HEK293 (cell line): ENCODE results near the gene HGFAC.

Experiments used
- CTCF ChIA-PET: fragments of 350-600 bp; formaldehyde crosslinking; extraction: SDS; loops from one replicate; lab custom pipeline; 2021; ENCODE audit warnings: antibody characterized with exemption; lab: Yijun Ruan, JAX
- POLR2A ChIA-PET: fragments of 300-600 bp; formaldehyde crosslinking; extraction: SDS; loops from one replicate; lab custom pipeline; 2020; ENCODE audit warnings: antibody characterized with exemption, inconsistent platforms; lab: Yijun Ruan, JAX
- H3K27ac ChIP-seq: fragments of 200-500 bp; sonication (Bioruptor generic); 2 replicates; pipeline ENCODE4 v1.5.1; 2014; ENCODE audit warnings: low read depth, low read length, control low read depth, inconsistent platforms; ENCODE audit errors: extremely low read depth
- H3K36me3 ChIP-seq, 2 experiments: fragments of 200-500 bp in 1 of 2; sonication (Bioruptor generic) in 1 of 2; 1 replicate in 1 of 2; 2 replicates in 1 of 2; pipeline ENCODE4 v1.5.1; 2014 to 2017; ENCODE audit warnings: inconsistent platforms in 2 of 2, low read length in 2 of 2; ENCODE audit not compliant: control insufficient read depth in 2 of 2, insufficient read depth in 1 of 2
- H3K4me1 ChIP-seq: fragments of 200-500 bp; sonication (Bioruptor generic); 2 replicates; pipeline ENCODE4 v1.5.1; 2014; ENCODE audit warnings: mild to moderate bottlenecking, low read length, inconsistent platforms; ENCODE audit not compliant: control insufficient read depth, insufficient read depth
- H3K4me3 ChIP-seq: 2 replicates; pipeline ENCODE4 v1.5.1; 2011; ENCODE audit warnings: low read depth, mild to moderate bottlenecking, control low read depth, low read length, moderate library complexity
- H3K9me3 ChIP-seq: fragments of 200-500 bp; sonication (Bioruptor generic); 2 replicates; pipeline ENCODE4 v1.5.1; 2014; ENCODE audit warnings: low read depth, low read length, inconsistent platforms; ENCODE audit not compliant: control insufficient read depth, insufficient read depth
- HOXD13 ChIP-seq: sonication (generic); formaldehyde crosslinking; IDR thresholded peaks from 2 replicates; pipeline ENCODE4 v1.8.0; 2022; ENCODE audit warnings: missing genetic modification reagents, borderline replicate concordance
- PBX3 ChIP-seq: sonication (generic); formaldehyde crosslinking; IDR thresholded peaks from 2 replicates; pipeline ENCODE4 v1.8.1; 2022; ENCODE audit warnings: mild to moderate bottlenecking, moderate library complexity, missing genetic modification reagents
- SCRT1 ChIP-seq: fragments of 450-650 bp; formaldehyde crosslinking; IDR thresholded peaks from 2 replicates; pipeline ENCODE4 v1.5.1; 2016; ENCODE audit warnings: missing biosample characterization, missing genetic modification characterization, borderline replicate concordance
- TRIM28 ChIP-seq: IDR thresholded peaks from 2 replicates; pipeline ENCODE4 v1.6.1; 2011; ENCODE audit warnings: low read length, control low read depth, borderline replicate concordance
- ZBTB20 ChIP-seq: fragments of 450-650 bp; formaldehyde crosslinking; IDR thresholded peaks from 2 replicates; pipeline ENCODE4 v1.5.1; 2016; ENCODE audit warnings: missing biosample characterization, missing genetic modification characterization
- ZBTB21 ChIP-seq: fragments of 450-650 bp; formaldehyde crosslinking; IDR thresholded peaks from 2 replicates; pipeline ENCODE4 v1.5.1; 2017; ENCODE audit warnings: missing biosample characterization, missing genetic modification characterization
- ZBTB44 ChIP-seq: fragments of 450-650 bp; IDR thresholded peaks from 2 replicates; pipeline ENCODE4 v1.5.1; 2018; ENCODE audit warnings: missing biosample characterization, mild to moderate bottlenecking, missing genetic modification characterization
- ZEB2 ChIP-seq: fragments of 450-650 bp; formaldehyde crosslinking; IDR thresholded peaks from 2 replicates; pipeline ENCODE4 v1.5.1; 2016; ENCODE audit warnings: missing biosample characterization, missing genetic modification characterization
- ZNF112 ChIP-seq: fragments of 450-650 bp; formaldehyde crosslinking; IDR thresholded peaks from 2 replicates; pipeline ENCODE4 v1.5.0; 2017; ENCODE audit warnings: missing biosample characterization, missing genetic modification characterization
- ZNF292 ChIP-seq: fragments of 450-650 bp; formaldehyde crosslinking; IDR thresholded peaks from 2 replicates; pipeline ENCODE4 v1.5.1; 2016; ENCODE audit warnings: low read depth, missing biosample characterization, missing genetic modification characterization, borderline replicate concordance
- ZNF350 ChIP-seq: fragments of 450-650 bp; formaldehyde crosslinking; IDR thresholded peaks from 2 replicates; pipeline ENCODE4 v1.5.0; 2017; ENCODE audit warnings: missing biosample characterization, mild to moderate bottlenecking, missing genetic modification characterization
- ZNF362 ChIP-seq: fragments of 450-650 bp; formaldehyde crosslinking; IDR thresholded peaks from 2 replicates; pipeline ENCODE4 v1.5.1; 2016; ENCODE audit warnings: missing biosample characterization, missing genetic modification characterization
- ZNF404 ChIP-seq: fragments of 450-650 bp; formaldehyde crosslinking; IDR thresholded peaks from 2 replicates; pipeline ENCODE4 v1.5.1; 2017; ENCODE audit warnings: missing biosample characterization, missing genetic modification characterization
- ZNF433 ChIP-seq: fragments of 450-650 bp; formaldehyde crosslinking; IDR thresholded peaks from 2 replicates; pipeline ENCODE4 v1.5.1; 2016; ENCODE audit warnings: missing biosample characterization, missing genetic modification characterization, low read depth
- ZNF544 ChIP-seq: fragments of 450-650 bp; formaldehyde crosslinking; IDR thresholded peaks from 2 replicates; pipeline ENCODE4 v1.5.0; 2017; ENCODE audit warnings: missing biosample characterization, missing genetic modification characterization
- ZNF658 ChIP-seq: fragments of 450-650 bp; formaldehyde crosslinking; IDR thresholded peaks from 2 replicates; pipeline ENCODE4; 2016; ENCODE audit warnings: missing biosample characterization, missing genetic modification characterization
- ZNF660 ChIP-seq: fragments of 450-650 bp; IDR thresholded peaks from 2 replicates; pipeline ENCODE4 v1.5.1; 2018; ENCODE audit warnings: missing biosample characterization, mild to moderate bottlenecking, missing genetic modification characterization

HGFAC gene

DNA sequence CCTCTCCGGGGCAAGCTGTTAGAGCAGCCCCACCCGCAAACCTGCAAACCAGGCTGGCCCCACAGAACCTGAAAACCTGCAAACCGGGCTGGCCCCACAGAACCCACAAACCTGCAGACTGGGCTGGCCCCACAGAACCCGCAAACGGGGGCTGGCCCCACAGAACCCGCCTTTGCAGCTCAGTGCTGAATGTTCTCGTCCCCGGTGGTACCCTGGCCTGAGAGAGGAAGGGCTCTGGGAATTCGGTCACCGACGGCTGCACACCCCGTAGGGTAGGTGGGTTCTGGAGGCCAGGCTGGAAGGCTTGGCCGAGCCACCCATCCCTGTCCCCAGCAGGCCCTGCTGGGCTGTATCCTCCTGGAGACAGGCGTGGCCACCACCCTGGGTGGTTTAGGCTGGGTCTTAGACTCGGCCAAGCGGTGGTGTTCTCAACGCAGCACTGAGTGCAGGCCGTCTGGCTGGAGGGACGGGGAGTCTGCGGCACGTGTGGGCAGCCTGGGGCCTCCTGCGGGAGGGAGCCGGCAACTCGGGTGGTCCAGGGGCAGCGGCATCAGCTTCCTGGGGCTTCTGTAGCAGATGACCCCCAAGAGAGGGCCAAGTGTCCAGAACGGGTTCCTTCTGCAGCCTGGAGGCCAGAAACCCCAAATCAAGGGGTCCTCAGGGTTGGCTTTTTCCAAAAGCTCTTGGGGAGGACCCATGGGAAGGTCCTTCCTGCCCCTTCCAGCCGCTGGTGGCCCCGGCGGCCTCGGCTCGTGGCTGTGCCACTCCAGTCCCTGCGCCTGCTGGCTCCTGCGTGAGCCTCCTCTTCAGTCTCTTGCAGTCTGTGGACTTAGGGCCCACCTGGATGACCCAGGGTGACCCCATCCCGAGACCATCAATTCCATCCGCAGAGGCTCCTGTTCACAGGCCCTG, 36.9 kb downstream of the HGFAC start:
- Histone ChIP-seq H3K4me3 (no peak overlapping the region), H3K36me3 (no peaks in the 10 kb centered on the region), H3K27ac (no peak overlapping the region)
- ChIA-PET CTCF (interaction anchor here (0.7 to 1.5 kb wide), 3 partner anchors 35 to 208 kb away, joined by 3 to 6 read pairs (median 3); no protein-coding TSS in a partner anchor), POLR2A (no interaction called here)
- TF ChIP-seq ZNF433 (tag by site-specific recombination): no peak
- TF ChIP-seq ZBTB20 (tag by site-specific recombination): no peak
- no peak for TF ChIP-seq ZEB2 (tag by site-specific recombination)
- TF ChIP-seq HOXD13 (CRISPR knock-in tag): no peak
- no peak for TF ChIP-seq ZNF362
- TF ChIP-seq, all 188 proteins: peak for 0
- Histone ChIP-seq H3K4me1 (no peaks in the 10 kb centered on the region), H3K9me3 (no peaks in the 10 kb centered on the region)

DNA sequence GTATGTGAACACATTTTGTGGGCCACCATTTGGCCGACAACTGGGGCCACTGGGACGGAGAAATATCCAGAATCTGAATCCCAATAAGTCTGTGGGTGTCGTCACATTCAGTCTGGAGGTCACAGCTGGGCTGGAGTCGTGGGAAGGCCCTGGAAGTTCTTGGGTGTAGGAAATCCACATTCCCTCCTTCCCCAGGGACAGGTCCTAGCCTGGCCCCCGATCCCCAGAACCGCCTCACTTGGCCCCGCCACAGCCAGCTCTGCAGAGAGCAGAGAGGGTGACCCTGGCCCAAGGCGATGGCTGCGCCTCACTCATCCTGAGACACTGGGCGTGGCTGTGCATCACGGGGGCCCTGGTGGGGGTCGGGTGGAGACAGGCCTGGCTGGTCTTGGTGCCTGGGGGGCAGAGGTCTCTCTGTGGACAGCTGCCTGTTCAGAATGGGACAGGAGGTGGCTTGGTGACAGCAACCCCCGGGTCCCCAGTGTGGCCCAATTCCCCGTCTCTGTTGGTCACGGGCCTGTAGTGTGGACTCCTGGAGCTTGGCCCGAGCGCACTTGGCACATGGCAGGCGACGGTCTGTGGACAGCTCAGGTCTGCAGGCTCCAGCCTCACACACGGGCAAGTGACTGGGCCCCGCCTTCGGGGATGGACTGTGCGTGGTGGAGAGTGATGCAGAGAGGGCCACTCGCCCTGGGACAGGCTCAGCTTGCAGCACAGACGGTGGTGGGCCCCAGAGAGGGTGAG, 37.8 kb downstream of the HGFAC start:
- Histone ChIP-seq H3K36me3 (no peaks in the 10 kb centered on the region), H3K9me3 (no peaks in the 10 kb centered on the region), H3K27ac (no peak overlapping the region), H3K4me1 (no peaks in the 10 kb centered on the region), H3K4me3 (no peak overlapping the region)
- ChIA-PET CTCF (interaction anchor here (0.6 to 2.5 kb wide), 14 partner anchors 8 to 463 kb away, joined by 3 to 16 read pairs (median 5); partner anchors contain the start of gene HGFAC), POLR2A (no interaction called here)
- TF ChIP-seq ZBTB44: no peak
- TF ChIP-seq TRIM28: no peak
- TF ChIP-seq ZNF292 (tag by site-specific recombination): no peak
- TF ChIP-seq ZNF404 (tag by site-specific recombination): no peak
- TF ChIP-seq ZNF112: no peak
- TF ChIP-seq PBX3 (CRISPR knock-in tag): no peak
- TF ChIP-seq ZNF544 (tag by site-specific recombination): no peak
- TF ChIP-seq ZNF658: no peak
- no peak for TF ChIP-seq ZBTB21 (tag by site-specific recombination)
- TF ChIP-seq SCRT1 (tag by site-specific recombination): no peak
- no peak for TF ChIP-seq ZNF660 (tag by site-specific recombination)
- no peak for TF ChIP-seq ZNF350 (tag by site-specific recombination)
